Activated naive CD4-positive, alpha-beta T cell treated with anti-CD3 and anti-CD28 coated beads, Interleukin-2, amount 10 ng/mL, durations not matched to agents 7 days and 5 days (primary cell): ENCODE measurements around the gene EIF2S3B.

Source experiments
- CTCF ChIA-PET: fragments of 350-600 bp; sonication (Branson Sonifier 250); formaldehyde crosslinking; loops from one replicate; lab custom pipeline; 2021; ENCODE audit warnings: antibody characterized with exemption; lab: Charles Lee
- DNase-seq: peaks from one replicate; pipeline ENCODE4 v3.0.0-alpha.2; 2020
- H3K27ac Mint-ChIP-seq: one replicate; pipeline ENCODE4 v1.8.0; 2021; ENCODE audit warnings: mild to moderate bottlenecking, moderate library complexity, mixed read lengths
- H3K27me3 Mint-ChIP-seq: one replicate; pipeline ENCODE4 v1.8.0; 2021; ENCODE audit warnings: mild to moderate bottlenecking, mixed read lengths
- H3K36me3 Mint-ChIP-seq: one replicate; pipeline ENCODE4 v1.8.0; 2021; ENCODE audit warnings: mixed read lengths
- H3K4me1 Mint-ChIP-seq: one replicate; pipeline ENCODE4 v1.8.0; 2021; ENCODE audit warnings: mixed read lengths
- H3K4me3 Mint-ChIP-seq: one replicate; pipeline ENCODE4 v1.8.0; 2021; ENCODE audit warnings: mild to moderate bottlenecking, moderate library complexity, mixed read lengths
- H3K9me3 Mint-ChIP-seq: one replicate; pipeline ENCODE4 v1.8.0; 2021; ENCODE audit warnings: mixed read lengths

Gene EIF2S3B

DNA sequence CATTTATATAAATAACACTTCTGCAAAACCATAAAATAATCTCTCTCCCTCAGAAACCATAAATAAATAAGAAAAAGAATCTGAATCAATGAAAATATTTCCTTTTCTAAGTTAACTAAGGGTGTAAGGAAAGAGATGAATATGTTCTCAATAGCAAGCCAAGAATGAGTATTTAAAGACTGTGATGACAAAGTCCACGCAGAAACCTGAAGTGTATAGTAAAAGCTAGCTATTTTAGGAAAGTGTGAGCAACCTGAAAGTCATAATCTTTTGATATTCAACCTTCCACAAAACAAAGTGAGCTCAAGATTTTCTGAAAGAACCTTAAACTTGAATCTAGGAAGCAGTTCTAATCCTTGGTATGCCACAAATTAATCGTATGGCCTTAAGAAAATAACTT is 15.9 kb downstream of the EIF2S3B start:
- no peak for DNase-seq
- CTCF ChIA-PET = no interaction called here
- no peak overlapping the region for H3K4me3 Mint-ChIP-seq
- H3K36me3 Mint-ChIP-seq = no peaks in the 10 kb centered on the region
- H3K27ac Mint-ChIP-seq = no peak overlapping the region
- peaks cover 1% of the 10 kb centered on the region for H3K9me3 Mint-ChIP-seq
- no peaks in the 10 kb centered on the region for H3K27me3 Mint-ChIP-seq
- H3K4me1 Mint-ChIP-seq = no peaks in the 10 kb centered on the region

DNA sequence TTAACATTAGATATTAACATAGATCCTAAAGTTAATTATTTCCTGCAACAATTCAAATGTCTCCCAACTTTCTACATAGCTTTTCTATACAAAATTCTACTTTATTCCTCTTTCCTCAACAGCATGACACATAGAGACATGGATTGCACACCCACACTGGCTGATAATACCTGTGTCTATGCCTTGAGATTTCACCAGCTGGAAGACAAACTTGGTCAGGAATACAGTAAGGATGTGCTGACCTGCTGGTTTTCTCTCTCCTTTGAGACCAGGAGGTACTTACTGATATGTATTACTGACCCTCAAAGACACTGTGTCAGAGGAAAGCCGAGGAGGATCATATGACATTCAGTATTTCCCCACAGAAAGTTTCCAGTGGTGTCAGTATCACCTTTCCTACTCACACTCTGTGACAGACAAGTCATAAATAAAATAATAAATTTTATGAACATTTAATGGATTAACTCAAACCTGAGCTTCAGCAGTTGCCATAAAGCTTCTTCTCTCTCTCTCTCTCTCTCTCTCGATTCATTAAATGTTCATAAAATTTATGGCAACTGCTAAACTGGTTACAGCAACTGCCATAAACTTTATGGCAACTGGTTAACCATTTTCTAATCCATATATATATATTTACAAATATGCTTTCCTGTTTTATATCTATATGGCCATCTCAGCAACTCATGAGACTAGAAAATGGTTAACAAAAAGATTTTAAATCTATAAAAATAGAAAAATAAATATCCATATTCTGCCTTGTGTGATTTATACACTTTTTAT is 22.7 kb downstream of the EIF2S3B start:
- Mint-ChIP-seq H3K27me3 (no peaks in the 10 kb centered on the region), H3K4me1 (no peaks in the 10 kb centered on the region), H3K9me3 (no peaks in the 10 kb centered on the region), H3K27ac (no peak overlapping the region), H3K4me3 (no peak overlapping the region), H3K36me3 (no peaks in the 10 kb centered on the region)
- no peak for DNase-seq
- CTCF ChIA-PET = interaction anchor here (1.0 kb wide), 1 partner anchor 34 kb away, joined by 3 read pairs; no protein-coding TSS in a partner anchor

DNA sequence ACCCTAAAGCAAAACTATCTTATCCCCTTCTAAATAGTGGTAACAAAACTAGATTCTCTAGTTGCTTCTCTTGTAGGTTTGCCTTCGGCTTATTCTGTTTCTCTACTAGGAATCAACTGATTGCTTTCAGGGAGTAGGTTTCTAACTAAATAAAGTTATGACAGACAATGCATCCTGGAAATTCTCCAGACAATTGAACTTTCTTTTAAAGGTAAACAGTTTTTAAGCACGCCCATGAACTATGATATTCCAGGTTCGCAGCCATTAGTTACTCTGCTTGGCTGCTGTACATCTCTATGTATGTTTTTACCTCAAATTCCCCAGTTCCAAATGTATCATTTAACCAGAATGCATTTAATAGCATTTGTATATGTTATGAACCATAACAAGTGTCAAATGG is 23.9 kb downstream of the EIF2S3B start:
- Mint-ChIP-seq H3K36me3 (no peaks in the 10 kb centered on the region), H3K27me3 (no peaks in the 10 kb centered on the region), H3K27ac (no peak overlapping the region), H3K4me3 (no peak overlapping the region), H3K4me1 (no peaks in the 10 kb centered on the region), H3K9me3 (no peaks in the 10 kb centered on the region)
- no peak for DNase-seq
- CTCF ChIA-PET = no interaction called here

DNA sequence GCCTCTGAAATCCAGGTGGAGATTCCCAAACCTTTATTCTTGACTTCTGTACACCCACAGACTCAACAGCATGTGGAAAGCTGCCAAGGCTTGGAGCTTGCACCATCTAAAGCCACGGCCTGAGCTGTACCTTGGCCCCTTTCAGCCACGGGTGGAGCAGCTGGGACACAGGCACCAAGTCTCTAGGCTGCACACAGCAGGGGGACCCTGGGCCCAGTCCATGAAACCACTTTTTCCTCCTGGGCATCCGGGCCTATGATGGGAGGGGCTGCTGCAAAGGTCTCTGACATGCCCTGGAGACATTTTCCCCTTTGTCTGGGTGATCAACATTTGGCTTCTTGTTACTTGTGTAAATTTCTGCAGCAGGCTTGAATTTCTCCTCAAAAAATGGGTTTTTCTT is 32.0 kb downstream of the EIF2S3B start:
- Mint-ChIP-seq H3K27me3 (peaks cover 3% of the 10 kb centered on the region), H3K4me1 (no peaks in the 10 kb centered on the region), H3K9me3 (no peaks in the 10 kb centered on the region), H3K4me3 (no peak overlapping the region), H3K27ac (no peak overlapping the region), H3K36me3 (no peaks in the 10 kb centered on the region)
- no peak for DNase-seq
- CTCF ChIA-PET = no interaction called here

DNA sequence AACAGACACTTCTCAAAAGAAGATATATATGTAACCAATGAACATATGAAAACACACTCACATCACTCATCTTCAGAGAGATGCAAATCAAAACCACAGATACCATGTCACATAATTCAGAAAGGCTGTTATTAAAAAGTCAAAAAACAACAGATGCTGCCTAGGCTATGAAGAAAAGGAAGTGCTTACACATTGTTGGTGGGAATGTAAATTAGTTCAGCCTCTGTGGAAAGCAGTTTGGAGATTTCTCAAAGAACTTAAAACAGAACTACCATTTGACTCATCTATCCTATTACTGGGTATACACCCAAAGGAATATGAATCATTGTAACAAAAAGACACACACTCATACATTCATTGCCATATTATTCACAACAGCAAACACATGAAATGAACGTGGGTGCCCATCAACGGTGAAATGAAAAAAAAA is 35.1 kb downstream of the EIF2S3B start:
- CTCF ChIA-PET = no interaction called here
- no peak for DNase-seq
- Mint-ChIP-seq H3K27ac (no peak overlapping the region), H3K36me3 (no peaks in the 10 kb centered on the region), H3K4me3 (no peak overlapping the region), H3K27me3 (peaks cover 3% of the 10 kb centered on the region), H3K4me1 (no peaks in the 10 kb centered on the region), H3K9me3 (no peaks in the 10 kb centered on the region)

DNA sequence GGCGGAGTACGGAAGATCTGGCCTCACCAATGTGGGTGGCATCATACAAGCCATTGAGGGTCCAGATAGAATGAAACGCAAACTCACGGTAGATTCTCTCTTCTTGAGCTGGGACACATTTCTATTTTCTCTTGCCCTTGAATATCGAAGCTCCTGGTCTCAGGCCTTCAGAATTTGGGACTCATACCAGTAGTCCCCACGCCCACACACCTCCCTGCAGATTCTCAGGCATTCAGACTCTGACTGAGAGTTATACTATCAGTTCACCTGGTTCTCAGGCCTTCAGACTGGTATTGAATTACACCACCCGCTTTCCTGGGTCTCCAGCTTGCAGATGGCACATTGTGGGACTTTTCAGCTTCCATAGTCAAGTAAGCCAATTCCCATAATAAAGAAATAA is 37.8 kb downstream of the EIF2S3B start:
- Mint-ChIP-seq H3K27ac (no peak overlapping the region), H3K27me3 (no peaks in the 10 kb centered on the region), H3K9me3 (no peaks in the 10 kb centered on the region), H3K4me3 (no peak overlapping the region), H3K4me1 (no peaks in the 10 kb centered on the region), H3K36me3 (no peaks in the 10 kb centered on the region)
- no peak for DNase-seq
- CTCF ChIA-PET = no interaction called here

DNA sequence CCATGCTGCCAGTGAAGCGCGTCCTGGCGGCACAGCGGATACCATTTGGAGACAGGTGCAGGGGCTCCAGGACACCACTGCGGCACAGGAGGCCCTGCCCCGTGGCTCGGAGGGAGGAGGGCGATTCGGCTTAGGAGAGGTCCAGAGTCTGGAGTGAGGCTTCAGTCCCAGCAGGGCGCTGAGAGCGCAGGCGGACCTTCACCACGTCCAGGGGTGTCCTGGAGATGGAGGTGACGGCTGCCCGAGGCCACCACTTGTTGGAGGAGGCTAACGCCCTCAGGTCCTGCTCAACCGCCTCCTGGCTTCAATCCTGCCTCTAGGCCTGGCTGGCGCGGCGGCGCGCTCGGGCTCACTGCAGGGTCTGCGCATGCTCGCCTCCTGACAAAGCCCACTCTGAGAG is 45.7 kb downstream of the EIF2S3B start:
- Mint-ChIP-seq H3K4me1 (peaks cover 12% of the 10 kb centered on the region), H3K9me3 (no peaks in the 10 kb centered on the region)
- CTCF ChIA-PET = no interaction called here

DNA sequence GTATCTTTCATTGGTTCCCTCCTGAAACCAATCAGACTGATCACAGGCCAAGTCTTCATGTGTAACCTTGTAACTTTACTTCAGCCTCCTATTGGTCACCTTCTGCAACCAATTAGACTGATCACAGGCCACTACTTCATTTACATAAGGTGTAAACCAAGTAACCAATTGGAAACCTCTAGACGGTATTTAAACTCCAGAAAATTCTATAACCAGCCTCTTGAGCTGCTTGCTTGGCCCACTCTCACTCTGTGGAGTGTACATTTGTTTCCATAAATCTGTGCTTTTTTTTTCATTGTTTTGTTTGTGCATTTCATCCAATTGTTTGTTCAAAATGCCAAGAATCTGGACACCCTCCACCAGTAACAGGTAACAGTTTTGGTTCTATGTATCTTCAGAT is 47.5 kb downstream of the EIF2S3B start:
- H3K27ac Mint-ChIP-seq = no peak overlapping the region
- no peaks in the 10 kb centered on the region for H3K9me3 Mint-ChIP-seq
- H3K4me1 Mint-ChIP-seq = peaks cover 12% of the 10 kb centered on the region
- H3K36me3 Mint-ChIP-seq = no peaks in the 10 kb centered on the region
- CTCF ChIA-PET = interaction anchor here (1.0 kb wide), 1 partner anchor 9 kb away, joined by 3 read pairs; no protein-coding TSS in a partner anchor
- no peak overlapping the region for H3K4me3 Mint-ChIP-seq
- peaks cover 21% of the 10 kb centered on the region for H3K27me3 Mint-ChIP-seq
- no peak for DNase-seq

More for the DNA sequence above, 45.7 kb downstream of the EIF2S3B start:
- H3K36me3 Mint-ChIP-seq = no peaks in the 10 kb centered on the region
- H3K27me3 Mint-ChIP-seq = peaks cover 11% of the 10 kb centered on the region
- no peak for DNase-seq
- no peak overlapping the region for H3K4me3 Mint-ChIP-seq
- H3K27ac Mint-ChIP-seq = no peak overlapping the region

DNA sequence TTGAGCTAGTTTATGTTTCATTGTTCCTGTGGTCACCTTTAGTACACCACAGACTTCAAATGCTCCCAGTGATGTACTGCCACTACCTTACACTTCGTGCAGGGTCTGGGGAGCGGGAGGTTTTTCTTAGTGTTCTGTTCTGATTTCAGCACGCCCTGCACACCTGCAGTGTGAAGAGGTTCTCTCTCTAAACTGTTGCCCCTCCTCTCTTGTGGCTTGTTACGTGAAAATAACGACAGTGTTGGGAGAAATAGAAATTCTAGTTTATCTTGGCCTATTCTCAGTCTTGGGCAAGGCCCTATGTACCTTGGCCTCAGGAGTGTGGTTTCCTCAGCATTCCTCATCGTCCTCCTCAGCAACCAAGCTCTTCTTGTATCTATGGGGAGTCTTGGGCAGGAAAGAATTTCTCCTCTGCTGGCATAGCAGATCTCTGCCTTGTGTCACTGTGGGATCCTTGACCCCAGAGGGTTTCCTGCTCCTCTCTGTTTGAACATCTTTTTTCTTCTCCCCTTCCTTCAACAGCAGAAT is 48.6 kb downstream of the EIF2S3B start:
- Mint-ChIP-seq H3K36me3 (no peaks in the 10 kb centered on the region), H3K27me3 (peaks cover 21% of the 10 kb centered on the region), H3K4me3 (peak overlapping the region; percentile 15), H3K27ac (peak overlapping the region; percentile 78), H3K9me3 (no peaks in the 10 kb centered on the region), H3K4me1 (peaks cover 12% of the 10 kb centered on the region)
- CTCF ChIA-PET = no interaction called here
- DNase-seq = no peak

DNA sequence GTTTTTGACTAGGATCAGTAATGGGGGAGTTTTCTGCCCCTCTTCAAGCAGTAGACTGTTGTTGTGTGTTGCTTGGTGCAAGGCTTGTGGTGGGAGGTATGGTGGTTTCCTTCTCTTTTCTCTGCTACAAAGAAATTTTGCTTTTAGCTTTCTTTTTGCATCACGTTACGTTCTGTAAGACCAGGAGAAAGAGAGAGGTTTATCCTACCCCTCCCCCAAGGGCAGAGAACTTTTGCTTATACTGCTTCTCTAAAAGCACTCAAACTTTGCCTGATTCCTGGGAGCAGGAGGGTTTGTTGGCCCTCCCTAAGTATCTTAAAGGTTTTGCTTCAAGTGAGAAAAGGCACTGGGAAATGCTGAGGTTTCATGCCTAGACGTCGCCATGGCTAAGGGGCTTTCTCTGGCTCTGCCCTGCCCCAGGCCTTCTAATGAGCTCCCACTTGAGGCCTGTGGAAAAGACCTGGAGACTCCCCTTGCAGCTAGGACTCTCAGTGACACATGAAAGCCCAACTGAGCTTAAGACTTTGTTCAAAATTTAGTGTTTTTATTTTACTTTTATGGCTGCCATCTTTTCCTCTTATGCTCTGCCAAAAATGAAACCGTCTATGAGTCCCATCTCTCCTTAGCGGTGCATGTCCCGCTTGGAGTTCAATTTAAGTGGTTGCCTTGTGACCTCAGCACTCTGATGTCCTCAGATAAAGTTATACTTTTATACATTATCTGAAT is 49.2 kb downstream of the EIF2S3B start:
- CTCF ChIA-PET = no interaction called here

DNA sequence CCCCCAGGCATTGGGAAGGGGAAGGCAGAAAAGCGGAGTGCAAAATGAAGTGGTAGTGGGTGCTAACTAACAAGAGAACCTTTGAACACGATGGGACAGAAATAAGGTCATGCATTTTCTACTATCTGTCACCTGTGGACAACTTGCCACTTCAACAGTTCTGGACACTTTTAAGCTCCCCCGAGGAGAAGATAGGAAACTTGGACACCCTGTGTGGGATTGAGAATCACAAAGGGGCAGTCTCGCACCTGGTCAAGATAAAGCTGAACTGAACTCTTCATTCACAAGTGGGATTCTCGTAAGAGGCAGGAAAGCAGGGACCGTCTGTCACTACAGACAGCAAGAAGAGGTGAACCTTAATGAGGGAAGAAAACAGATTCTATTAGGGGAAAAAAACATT is 51.6 kb downstream of the EIF2S3B start:
- CTCF ChIA-PET = no interaction called here
- Mint-ChIP-seq H3K4me1 (peaks cover 12% of the 10 kb centered on the region), H3K4me3 (no peak overlapping the region), H3K27ac (no peak overlapping the region), H3K36me3 (no peaks in the 10 kb centered on the region), H3K27me3 (peaks cover 14% of the 10 kb centered on the region), H3K9me3 (no peaks in the 10 kb centered on the region)
- DNase-seq = no peak

More for the DNA sequence above, 49.2 kb downstream of the EIF2S3B start:
- Mint-ChIP-seq H3K4me3 (peak overlapping the region; percentile 15), H3K36me3 (no peaks in the 10 kb centered on the region), H3K4me1 (peaks cover 12% of the 10 kb centered on the region), H3K27ac (peak overlapping the region; percentile 78), H3K9me3 (no peaks in the 10 kb centered on the region), H3K27me3 (peaks cover 18% of the 10 kb centered on the region)
- no peak for DNase-seq

DNA sequence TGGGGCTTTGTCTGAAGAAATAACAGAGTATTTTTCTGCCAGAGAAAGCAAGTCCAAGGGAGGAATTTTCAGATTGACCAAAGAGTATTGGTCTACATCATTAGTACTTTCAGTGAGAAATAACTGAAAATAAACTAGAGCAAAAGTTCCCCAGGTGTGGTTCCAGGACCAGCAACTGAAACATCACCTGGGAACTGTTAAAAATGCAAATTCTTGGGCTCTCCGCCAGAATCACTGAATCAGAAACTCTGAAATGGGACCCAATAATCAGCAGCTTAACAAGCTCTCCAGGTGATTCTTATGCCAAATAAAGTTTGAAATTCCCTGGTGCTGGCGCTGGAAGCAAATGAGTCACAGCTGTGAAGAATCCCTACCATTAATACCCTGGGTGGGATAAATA is 52.1 kb downstream of the EIF2S3B start:
- CTCF ChIA-PET = interaction anchor here (1.2 kb wide), 1 partner anchor 322 kb away, joined by 3 read pairs; no protein-coding TSS in a partner anchor

More for the DNA sequence above, 52.1 kb downstream of the EIF2S3B start:
- H3K4me3 Mint-ChIP-seq = no peak overlapping the region
- H3K27me3 Mint-ChIP-seq = peaks cover 14% of the 10 kb centered on the region
- DNase-seq = no peak
- no peak overlapping the region for H3K27ac Mint-ChIP-seq
- H3K36me3 Mint-ChIP-seq = no peaks in the 10 kb centered on the region
- peaks cover 12% of the 10 kb centered on the region for H3K4me1 Mint-ChIP-seq
- no peaks in the 10 kb centered on the region for H3K9me3 Mint-ChIP-seq
